A673 (cell line): ENCODE results near the gene PNLIPRP1. TPM values are rescaled to one million over a fixed set of nuclear protein-coding genes. Genes with fewer than 3 reads are reported as not detected.

Experiments
- BruUV-seq: library from RNA; stranded (reverse); fragments of 400-500 nt; replicated peaks from 2 replicates; lab custom pipeline; 2021; lab: Mats Ljungman, UMichigan
- CTCF ChIA-PET: fragments of 300-600 bp; sonication (Branson Sonifier 250); formaldehyde crosslinking; loops from one replicate; lab custom pipeline; 2022; ENCODE audit warnings: antibody characterized with exemption; lab: Charles Lee
- POLR2A ChIA-PET: fragments of 300-600 bp; sonication (Branson Sonifier 250); formaldehyde crosslinking; loops from one replicate; lab custom pipeline; 2022; ENCODE audit warnings: antibody characterized with exemption; ENCODE audit not compliant: low non-redundant PET; lab: Charles Lee
- DNase-seq: peaks from one replicate; pipeline ENCODE4 v3.0.0-alpha.2; 2015; ENCODE audit warnings: low spot score
- H3K27ac ChIP-seq: fragments of 200-600 bp; sonication (generic); 2 replicates; pipeline ENCODE4 v1.5.1; 2016; ENCODE audit warnings: mixed run types, low read depth, mild to moderate bottlenecking, mixed read lengths, antibody characterized with exemption, low read length; ENCODE audit not compliant: poor library complexity, severe bottlenecking
- H3K27me3 ChIP-seq: fragments of 200-600 bp; sonication (generic); replicated peaks from 2 replicates; pipeline ENCODE4 v1.6.1; 2017; ENCODE audit warnings: mixed run types, low read depth, mild to moderate bottlenecking, mixed read lengths, antibody characterized with exemption, low read length; ENCODE audit not compliant: insufficient read depth, poor library complexity
- H3K36me3 ChIP-seq: fragments of 200-600 bp; sonication (generic); 2 replicates; pipeline ENCODE4 v1.6.1; 2016; ENCODE audit warnings: mixed run types, mild to moderate bottlenecking, mixed read lengths, antibody characterized with exemption, low read length; ENCODE audit not compliant: insufficient read depth, poor library complexity, severe bottlenecking
- H3K4me1 ChIP-seq: fragments of 200-600 bp; sonication (generic); 2 replicates; pipeline ENCODE4 v1.6.1; 2017; ENCODE audit warnings: mixed run types, mild to moderate bottlenecking, mixed read lengths, antibody characterized with exemption, low read length; ENCODE audit not compliant: insufficient read depth, poor library complexity, severe bottlenecking
- H3K4me3 ChIP-seq: fragments of 200-600 bp; sonication (generic); 2 replicates; pipeline ENCODE4 v1.5.1; 2016; ENCODE audit warnings: low read depth, mixed run types, mild to moderate bottlenecking, mixed read lengths, low read length; ENCODE audit not compliant: poor library complexity, severe bottlenecking
- H3K9me3 ChIP-seq: fragments of 200-600 bp; sonication (generic); 2 replicates; pipeline ENCODE4 v1.6.1; 2016; ENCODE audit warnings: mixed run types, low read depth, mild to moderate bottlenecking, mixed read lengths, antibody characterized with exemption, low read length; ENCODE audit not compliant: poor library complexity, severe bottlenecking
- CTCF ChIP-seq: fragments of 300-800, 200-600 bp; sonication (generic); conservative IDR thresholded peaks from 2 replicates; pipeline ENCODE4 v1.5.1; 2017; ENCODE audit warnings: low read depth, mild to moderate bottlenecking, antibody characterized with exemption, low read length, moderate library complexity, mixed read lengths
- EZH2 ChIP-seq: fragments of 200-600 bp; sonication (generic); IDR thresholded peaks from 2 replicates; pipeline ENCODE4 v1.6.1; 2017; ENCODE audit warnings: borderline replicate concordance, low read depth, mild to moderate bottlenecking, mixed read lengths, antibody characterized with exemption, low read length; ENCODE audit not compliant: poor library complexity, severe bottlenecking
- intact Hi-C: fragments of 100-400 bp; cut with micrococcal nuclease; formaldehyde crosslinking; loops from one replicate; pipeline ENCODE4 v1.10.0; 2022; ENCODE audit not compliant: unreplicated experiment
- total RNA-seq: library from RNA; stranded (reverse); gene quantifications from 2 replicates; pipeline ENCODE4 v1.2.3, GENCODE V29; 2021

PNLIPRP1 gene
- total RNA-seq, 1 experiment from 2014 or later, result not detected

- H3K27ac ChIP-seq, result no peak overlapping the region
- H3K4me1 ChIP-seq, result no peaks in the 10 kb centered on the region
- ChIA-PET CTCF (no interaction called here), POLR2A (no interaction called here)
- intact Hi-C loops, result no loop called here
- peaks cover 5% of the 10 kb centered on the region for H3K27me3 ChIP-seq
- no TSS peak for BruUV-seq
- no peak overlapping the region for H3K4me3 ChIP-seq
- no peak for TF ChIP-seq EZH2
- no peak for TF ChIP-seq CTCF
- no peak for DNase-seq
- no peaks in the 10 kb centered on the region for H3K9me3 ChIP-seq
- no peaks in the 10 kb centered on the region for H3K36me3 ChIP-seq
These were observed 36.1 kb upstream of the PNLIPRP1 start for GRCh38 chr10:116554628-116555027.

- intact Hi-C loops, result no loop called here
- BruUV-seq, result no TSS peak
- ChIA-PET CTCF (no interaction called here), POLR2A (no interaction called here)
- Histone ChIP-seq H3K4me3 (no peak overlapping the region), H3K27me3 (peaks cover 5% of the 10 kb centered on the region), H3K27ac (no peak overlapping the region), H3K4me1 (no peaks in the 10 kb centered on the region), H3K9me3 (no peaks in the 10 kb centered on the region), H3K36me3 (no peaks in the 10 kb centered on the region)
- DNase-seq, result no peak
- TF ChIP-seq EZH2 (no peak), CTCF (no peak)
These were observed 34.9 kb upstream of the PNLIPRP1 start for GRCh38 chr10:116555880-116556279.

GRCh38 chr10:116557305-116557880 is 33.4 kb upstream of the PNLIPRP1 start:
- ChIA-PET CTCF (no interaction called here), POLR2A (no interaction called here)
- Histone ChIP-seq H3K4me3 (no peak overlapping the region), H3K9me3 (no peaks in the 10 kb centered on the region), H3K4me1 (no peaks in the 10 kb centered on the region), H3K27ac (no peak overlapping the region), H3K36me3 (no peaks in the 10 kb centered on the region), H3K27me3 (peaks cover 5% of the 10 kb centered on the region)
- intact Hi-C loops, result no loop called here
- no TSS peak for BruUV-seq
- DNase-seq, result no peak
- no peak for TF ChIP-seq CTCF
- TF ChIP-seq EZH2, result no peak
